Progenitor cell of endocrine pancreas (in vitro differentiated cells): Measurements from ENCODE around the gene ZFP57. TPM values are rescaled to one million over a fixed set of nuclear protein-coding genes. Genes with fewer than 3 reads are reported as not detected.

ENCODE experiments used
- DNase-seq: peaks from one replicate; pipeline ENCODE4 v3.0.0; 2021; ENCODE audit warnings: low spot score; ENCODE audit not compliant: unreplicated experiment
- H3K27ac Mint-ChIP-seq: 2 replicates; pipeline ENCODE4 v1.8.0; 2021; ENCODE audit warnings: mild to moderate bottlenecking, moderate library complexity, mixed read lengths
- H3K27me3 Mint-ChIP-seq: 2 replicates; pipeline ENCODE4 v1.8.0; 2021; ENCODE audit warnings: mixed read lengths
- H3K36me3 Mint-ChIP-seq: 2 replicates; pipeline ENCODE4 v1.8.0; 2022; ENCODE audit warnings: mixed read lengths; ENCODE audit not compliant: insufficient read depth
- H3K4me1 Mint-ChIP-seq: 2 replicates; pipeline ENCODE4 v1.8.0; 2021; ENCODE audit warnings: low read depth, mixed read lengths
- H3K4me3 Mint-ChIP-seq: 2 replicates; pipeline ENCODE4 v1.8.0; 2021; ENCODE audit warnings: low read depth, mild to moderate bottlenecking, moderate library complexity, mixed read lengths
- H3K9me3 Mint-ChIP-seq: 2 replicates; pipeline ENCODE4 v1.8.0; 2021; ENCODE audit warnings: low read depth, mixed read lengths
- CTCF ChIP-seq: fragments of 200-600 bp; sonication (generic); IDR thresholded peaks from one replicate; pipeline ENCODE4 v1.5.0; 2021; ENCODE audit warnings: antibody characterized with exemption, mild to moderate bottlenecking; ENCODE audit not compliant: unreplicated experiment
- long read RNA-seq: library from polyadenylated mRNA; unstranded; transcript quantifications from one replicate; pipeline ENCODE4 v2.0.0, GENCODE V29; 2020
- total RNA-seq: library from RNA; stranded (reverse); gene quantifications from 2 replicates; pipeline ENCODE4 v1.2.1, GENCODE V29; 2021

The ZFP57 gene
- 0.14 TPM in 1 of 2 replicates, not detected in the other for total RNA-seq
- long read RNA-seq: 0 reads

- Mint-ChIP-seq H3K4me1 (peaks cover 6% of the 10 kb centered on the region), H3K36me3 (no peaks in the 10 kb centered on the region), H3K27ac (no peak within 1 kb of the TSS), H3K27me3 (peaks cover 12% of the 10 kb centered on the region), H3K4me3 (no peak within 1 kb of the TSS), H3K9me3 (no peaks in the 10 kb centered on the region)
- DNase-seq: no peak
- TF ChIP-seq CTCF: no peak
Observed at GRCh38 chr6:29680904-29681303, at the start of gene ZFP57. Gene ZFP57, minus strand, starts transcription at chr6:29681152. Its CDS starts 4,149 bp downstream, at chr6:29677003.

GRCh38 chr6:29730575-29731126, 49.7 kb upstream of the ZFP57 start:
- peaks cover 65% of the 10 kb centered on the region for H3K27me3 Mint-ChIP-seq
- no peaks in the 10 kb centered on the region for H3K4me1 Mint-ChIP-seq
- H3K27ac Mint-ChIP-seq: no peak overlapping the region
- TF ChIP-seq CTCF: no peak
- no peak for DNase-seq
- no peak overlapping the region for H3K4me3 Mint-ChIP-seq
- H3K9me3 Mint-ChIP-seq: no peaks in the 10 kb centered on the region
- no peaks in the 10 kb centered on the region for H3K36me3 Mint-ChIP-seq

GRCh38 chr6:29729774-29730328, 48.9 kb upstream of the ZFP57 start:
- H3K9me3 Mint-ChIP-seq: no peaks in the 10 kb centered on the region
- no peak for DNase-seq
- no peak overlapping the region for H3K27ac Mint-ChIP-seq
- no peak for TF ChIP-seq CTCF
- no peaks in the 10 kb centered on the region for H3K4me1 Mint-ChIP-seq
- H3K36me3 Mint-ChIP-seq: no peaks in the 10 kb centered on the region
- peaks cover 70% of the 10 kb centered on the region for H3K27me3 Mint-ChIP-seq
- H3K4me3 Mint-ChIP-seq: no peak overlapping the region

- H3K27me3 Mint-ChIP-seq: peaks cover 70% of the 10 kb centered on the region
- H3K9me3 Mint-ChIP-seq: no peaks in the 10 kb centered on the region
- H3K27ac Mint-ChIP-seq: no peak overlapping the region
- TF ChIP-seq CTCF: no peak
- DNase-seq: no peak
- no peak overlapping the region for H3K4me3 Mint-ChIP-seq
- H3K36me3 Mint-ChIP-seq: no peaks in the 10 kb centered on the region
- no peaks in the 10 kb centered on the region for H3K4me1 Mint-ChIP-seq
Observed at GRCh38 chr6:29728875-29729270, 47.9 kb upstream of the ZFP57 start.

GRCh38 chr6:29728173-29728874, 47.4 kb upstream of the ZFP57 start:
- H3K27ac Mint-ChIP-seq: no peak overlapping the region
- TF ChIP-seq CTCF: no peak
- H3K4me3 Mint-ChIP-seq: no peak overlapping the region
- H3K36me3 Mint-ChIP-seq: no peaks in the 10 kb centered on the region
- no peak for DNase-seq
- H3K4me1 Mint-ChIP-seq: no peaks in the 10 kb centered on the region
- H3K27me3 Mint-ChIP-seq: peaks cover 69% of the 10 kb centered on the region
- H3K9me3 Mint-ChIP-seq: no peaks in the 10 kb centered on the region
